Measurements from ENCODE around the gene NCAPG2.

DNA sequence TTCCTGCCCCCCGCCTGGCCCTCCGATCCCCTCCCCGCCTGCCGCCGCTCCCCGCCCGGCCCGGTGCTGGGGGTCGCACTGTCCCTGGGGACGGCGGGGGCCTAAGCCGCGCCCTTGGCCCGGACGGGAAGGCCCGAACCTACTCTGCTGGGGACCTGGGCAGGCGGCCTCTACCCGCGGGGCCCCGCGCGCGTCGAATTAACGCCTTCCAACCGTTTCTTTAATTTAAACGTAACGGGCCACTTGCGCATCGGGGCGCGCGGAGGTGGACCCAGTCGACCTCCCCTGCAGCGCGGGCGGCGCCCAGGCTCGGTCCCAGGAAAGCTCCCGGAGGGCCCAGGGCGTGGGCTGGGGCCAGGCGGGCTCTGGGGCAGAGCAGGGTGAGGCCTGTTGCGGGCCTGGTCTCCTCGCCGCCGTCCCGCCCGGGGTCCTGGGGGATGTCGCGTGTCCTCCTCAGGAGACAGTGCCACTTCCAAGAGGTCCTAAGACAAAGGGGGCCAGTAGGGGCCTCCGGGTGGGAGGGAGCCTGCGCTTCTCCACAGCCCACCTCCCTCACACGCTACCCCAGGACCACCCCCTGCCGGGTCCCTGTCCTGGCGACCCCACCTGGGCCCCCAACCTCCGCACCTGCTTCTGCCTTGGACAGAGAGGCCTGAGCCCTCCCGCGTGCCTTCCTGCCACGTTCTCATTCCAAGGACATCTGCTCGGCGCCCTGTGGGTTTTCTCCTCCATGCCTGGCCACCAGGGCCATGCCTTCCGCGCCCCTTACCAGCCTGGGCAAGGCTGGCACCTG is 116.3 kb downstream of the NCAPG2 start:
- no peak for TF ChIP-seq POLR2A (IDR thresholded peaks at IDR 0.05)
- TF ChIP-seq, protein P1, sequence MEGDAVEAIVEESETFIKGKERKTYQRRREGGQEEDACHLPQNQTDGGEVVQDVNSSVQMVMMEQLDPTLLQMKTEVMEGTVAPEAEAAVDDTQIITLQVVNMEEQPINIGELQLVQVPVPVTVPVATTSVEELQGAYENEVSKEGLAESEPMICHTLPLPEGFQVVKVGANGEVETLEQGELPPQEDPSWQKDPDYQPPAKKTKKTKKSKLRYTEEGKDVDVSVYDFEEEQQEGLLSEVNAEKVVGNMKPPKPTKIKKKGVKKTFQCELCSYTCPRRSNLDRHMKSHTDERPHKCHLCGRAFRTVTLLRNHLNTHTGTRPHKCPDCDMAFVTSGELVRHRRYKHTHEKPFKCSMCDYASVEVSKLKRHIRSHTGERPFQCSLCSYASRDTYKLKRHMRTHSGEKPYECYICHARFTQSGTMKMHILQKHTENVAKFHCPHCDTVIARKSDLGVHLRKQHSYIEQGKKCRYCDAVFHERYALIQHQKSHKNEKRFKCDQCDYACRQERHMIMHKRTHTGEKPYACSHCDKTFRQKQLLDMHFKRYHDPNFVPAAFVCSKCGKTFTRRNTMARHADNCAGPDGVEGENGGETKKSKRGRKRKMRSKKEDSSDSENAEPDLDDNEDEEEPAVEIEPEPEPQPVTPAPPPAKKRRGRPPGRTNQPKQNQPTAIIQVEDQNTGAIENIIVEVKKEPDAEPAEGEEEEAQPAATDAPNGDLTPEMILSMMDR (IDR thresholded peaks at IDR 0.05): no peak

All from body of pancreas (tissue), 4 donors.